A549 (cell line): Measurements from ENCODE around the gene IFI30. TPM values are rescaled to one million over a fixed set of nuclear protein-coding genes. Genes with fewer than 3 reads are reported as not detected.
A peak's percentile ranks its signal among the peaks of the same experiment; 100 is the strongest.

Experiments used
- ATAC-seq, 2 experiments: fragments of 200-7000 bp in 1 of 2; fragments of >200 bp in 1 of 2; cut with Nextera tagmentation in 1 of 2; cut with Tn5 transposase in 1 of 2; 3 replicates each; pipeline versions ENCODE4 v1.8.0 to v1.9.1; 2018 to 2020; ENCODE audit warnings: mild to moderate bottlenecking in 1 of 2, moderate library complexity in 1 of 2
- CTCF ChIA-PET: fragments of 300-600 bp; sonication (Branson Sonifier 250); formaldehyde crosslinking; extraction: SDS; loops from one replicate; lab custom pipeline; 2021; ENCODE audit warnings: antibody characterized with exemption, inconsistent platforms; lab: Yijun Ruan, JAX
- POLR2A ChIA-PET: fragments of 350-600 bp; formaldehyde crosslinking; extraction: SDS; loops from one replicate; lab custom pipeline; 2021; ENCODE audit warnings: antibody characterized with exemption, inconsistent platforms; lab: Yijun Ruan, JAX
- DNase-seq, 2 experiments: peaks; one replicate each; pipeline versions ENCODE4 v3.0.0 to v3.0.0-alpha.2; 2011 to 2016; ENCODE audit warnings: low read depth in 1 of 2, low spot score in 1 of 2
- FAIRE-seq: peaks from 2 replicates; lab custom pipeline; 2011; peaks lifted over from hg19 to GRCh38; lab: Jason Lieb, UNC
- H3K27ac ChIP-seq, 2 experiments: fragments of >200 bp; sonication (Bioruptor Twin); formaldehyde crosslinking; 3 replicates each; pipeline ENCODE4 v1.5.1; 2016 to 2017
- H3K4me1 ChIP-seq: fragments of >200 bp; sonication (Bioruptor Twin); formaldehyde crosslinking; 3 replicates; pipeline ENCODE4 v1.6.1; 2016
- H3K4me2 ChIP-seq: fragments of >200 bp; sonication (Bioruptor Twin); formaldehyde crosslinking; 3 replicates; pipeline ENCODE4 v1.6.1; 2016
- H3K4me3 ChIP-seq: fragments of >200 bp; sonication (Bioruptor Twin); formaldehyde crosslinking; 3 replicates; pipeline ENCODE4 v1.5.1; 2016
- H3K9me3 ChIP-seq: fragments of >200 bp; sonication (Bioruptor Twin); formaldehyde crosslinking; 3 replicates; pipeline ENCODE4 v1.6.1; 2016
- CBX2 ChIP-seq: fragments of 200-600 bp; sonication (generic); IDR thresholded peaks from 2 replicates; pipeline ENCODE4 v1.6.1; 2016; ENCODE audit warnings: low read depth, mild to moderate bottlenecking, borderline replicate concordance
- CEBPB ChIP-seq, 2 experiments: fragments of >200 bp in 1 of 2; sonication (Bioruptor Twin) in 1 of 2; formaldehyde crosslinking in 1 of 2; IDR thresholded peaks; 2 replicates each; pipeline ENCODE4 v1.6.1; 2012 to 2016
- EHMT2 ChIP-seq: fragments of 200-600 bp; sonication (generic); IDR thresholded peaks from 2 replicates; pipeline ENCODE4 v1.6.1; 2016; ENCODE audit warnings: antibody characterized with exemption, low read depth, mild to moderate bottlenecking, moderate library complexity
- EP300 ChIP-seq, 2 experiments: fragments of >200 bp; sonication (Bioruptor Twin); formaldehyde crosslinking; IDR thresholded peaks; 2 replicates in 1 of 2; 3 replicates in 1 of 2; pipeline ENCODE4 v1.6.1; 2016 to 2017
- FOSL2 ChIP-seq, 2 experiments: fragments of 450-650 bp in 1 of 2; fragments of >200 bp in 1 of 2; sonication (Bioruptor Twin) in 1 of 2; formaldehyde crosslinking; IDR thresholded peaks; 2 replicates each; pipeline versions ENCODE4 v1.5.0 to v1.6.1; 2016 to 2020; ENCODE audit warnings: mild to moderate bottlenecking in 1 of 2, moderate library complexity in 1 of 2
- GATA3 ChIP-seq: IDR thresholded peaks from 2 replicates; pipeline ENCODE4 v1.6.1; 2012; ENCODE audit warnings: borderline replicate concordance
- HDAC2 ChIP-seq: fragments of 200-600 bp; sonication (generic); IDR thresholded peaks from 2 replicates; pipeline ENCODE4 v1.6.1; 2016
- HOXA7 ChIP-seq: fragments of 250-450 bp; sonication (Bioruptor Pico); IDR thresholded peaks from 2 replicates; pipeline ENCODE4 v1.5.0; 2020; ENCODE audit warnings: mild to moderate bottlenecking, moderate library complexity
- JUN ChIP-seq, 2 experiments: fragments of >200 bp; sonication (Bioruptor Twin); formaldehyde crosslinking; IDR thresholded peaks; 2 replicates in 1 of 2; 3 replicates in 1 of 2; pipeline ENCODE4 v1.6.1; 2016 to 2017
- KDM1A ChIP-seq: fragments of 200-600 bp; sonication (generic); IDR thresholded peaks from 2 replicates; pipeline ENCODE4 v1.6.1; 2016; ENCODE audit warnings: low read depth, mild to moderate bottlenecking
- KDM5A ChIP-seq: fragments of 200-600 bp; sonication (generic); IDR thresholded peaks from 2 replicates; pipeline ENCODE4 v1.6.1; 2016; ENCODE audit warnings: antibody characterized with exemption, mild to moderate bottlenecking
- MAZ ChIP-seq: fragments of 150-350 bp; IDR thresholded peaks from 2 replicates; pipeline ENCODE4 v1.6.1; 2014; ENCODE audit warnings: antibody characterized with exemption, low read depth, low read length, borderline replicate concordance
- NR3C1 ChIP-seq: fragments of >200 bp; sonication (Bioruptor Twin); formaldehyde crosslinking; IDR thresholded peaks from 3 replicates; pipeline ENCODE4 v1.6.1; 2017
- POLR2A ChIP-seq: IDR thresholded peaks from 2 replicates; pipeline ENCODE4 v1.6.1; 2012; ENCODE audit warnings: mild to moderate bottlenecking, low read length
- RFX5 ChIP-seq: fragments of 450-650 bp; IDR thresholded peaks from 2 replicates; pipeline ENCODE4 v1.7.1; 2014; ENCODE audit warnings: antibody characterized with exemption, mild to moderate bottlenecking, moderate library complexity
- RNF2 ChIP-seq: fragments of 200-600 bp; sonication (generic); IDR thresholded peaks from 2 replicates; pipeline ENCODE4 v1.6.1; 2016; ENCODE audit warnings: low read depth, mild to moderate bottlenecking, antibody characterized with exemption, moderate library complexity, borderline replicate concordance
- ZC3H11A ChIP-seq: fragments of 450-650 bp; IDR thresholded peaks from 2 replicates; pipeline ENCODE4 v1.6.1; 2014; ENCODE audit warnings: antibody characterized with exemption, mild to moderate bottlenecking
- ZNF302 ChIP-seq: fragments of 250-450 bp; sonication (Bioruptor Pico); IDR thresholded peaks from 2 replicates; pipeline ENCODE4 v1.9.0; 2021; ENCODE audit warnings: inconsistent platforms, mild to moderate bottlenecking, moderate library complexity
- ZSCAN20 ChIP-seq: fragments of 250-450 bp; sonication (Bioruptor Pico); IDR thresholded peaks from 2 replicates; pipeline ENCODE4 v1.8.0; 2022; ENCODE audit warnings: mild to moderate bottlenecking, moderate library complexity
- WGBS: methylation state at CpG from one replicate; pipeline ENCODE4 v1.1.6; 2017; ENCODE audit errors: missing lambda C conversion rate; 5-methylcytosine and 5-hydroxymethylcytosine counted together
- polyA minus RNA-seq: library from RNA; depleted of rRNA, polyadenylated mRNA; stranded (reverse); fragments of >200 nt; gene quantifications from 2 replicates; pipeline ENCODE4 v1.2.3, GENCODE V29; 2011; rRNA and poly(A)+ RNA removed
- polyA plus RNA-seq, 4 experiments: library from polyadenylated mRNA; depleted of rRNA in 3 of 4; stranded (reverse); fragments of >200 nt; fragmentation: RNase III in 1 of 4; extraction: RNeasy Plus Mini Kit Qiagen cat#74134 plus additional on column Dnase treatment in 1 of 4; gene quantifications; 2 replicates in 3 of 4; 3 replicates in 1 of 4; pipeline ENCODE4 v1.2.3, GENCODE V29; 2011 to 2017
- TF ChIP-seq, protein P1 (sequence below): IDR thresholded peaks from 2 replicates; pipeline ENCODE4 v1.6.1; 2012
- TF ChIP-seq, protein P2 (sequence below): fragments of 250-450 bp; sonication (Bioruptor Pico); IDR thresholded peaks from 2 replicates; pipeline ENCODE4 v1.5.0; 2020; ENCODE audit warnings: low read depth, mild to moderate bottlenecking, moderate library complexity
- TF ChIP-seq, protein P3 (sequence below): fragments of 450-650 bp; IDR thresholded peaks from 2 replicates; pipeline ENCODE4 v1.6.1; 2014; ENCODE audit warnings: antibody characterized with exemption
- TF ChIP-seq, protein P4 (sequence below): fragments of >200 bp; sonication (Bioruptor Twin); formaldehyde crosslinking; IDR thresholded peaks from 3 replicates; pipeline ENCODE4 v1.5.1; 2016
- TF ChIP-seq, protein P5 (sequence below): IDR thresholded peaks from 2 replicates; pipeline ENCODE4 v1.6.1; 2012

Gene IFI30
- polyA plus RNA-seq (2011; rRNA removed), result 11.2 and 12.3 TPM in 2 replicates
- 18.6 and 19.4 TPM in 2 replicates for polyA plus RNA-seq (2012; cell fraction: cytosol; rRNA removed)
- 25.4 and 27.4 TPM in 2 replicates for polyA plus RNA-seq (2012; cell fraction: nucleus; rRNA removed)
- polyA plus RNA-seq (2017; fragmentation: RNase III; extraction: RNeasy Plus Mini Kit Qiagen cat#74134 plus additional on column Dnase treatment), result 13.5 to 19.8 TPM (median 16.8 TPM) in 3 replicates
- 11.9 and 12.8 TPM in 2 replicates for polyA minus RNA-seq

DNA sequence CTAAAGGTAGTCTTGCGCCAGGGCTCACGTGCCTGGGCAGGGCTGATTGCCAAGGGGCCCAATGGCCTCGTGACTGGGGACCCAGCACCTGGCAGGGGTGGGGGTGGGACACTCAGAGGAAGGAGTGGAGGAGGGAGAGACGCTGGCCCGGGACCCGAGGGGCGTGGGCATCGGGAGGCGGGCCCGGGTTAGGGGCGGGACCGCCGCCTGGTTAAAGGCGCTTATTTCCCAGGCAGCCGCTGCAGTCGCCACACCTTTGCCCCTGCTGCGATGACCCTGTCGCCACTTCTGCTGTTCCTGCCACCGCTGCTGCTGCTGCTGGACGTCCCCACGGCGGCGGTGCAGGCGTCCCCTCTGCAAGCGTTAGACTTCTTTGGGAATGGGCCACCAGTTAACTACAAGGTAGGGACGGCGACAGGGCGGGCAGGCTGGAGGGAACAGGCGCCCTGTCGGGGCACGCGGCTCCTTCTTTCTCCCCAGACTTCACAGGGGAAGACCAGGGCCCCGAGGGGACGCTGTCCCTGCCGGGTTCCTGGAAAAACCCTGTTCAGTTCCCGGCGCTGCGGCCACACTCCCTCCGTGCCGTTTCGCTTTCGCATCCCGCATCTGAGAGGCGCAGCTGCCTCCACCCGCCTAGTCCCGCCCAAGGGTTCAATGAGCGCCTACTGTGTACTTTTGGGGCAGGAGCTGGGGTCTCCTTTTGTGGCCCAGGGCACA lies at the start of gene IFI30:
IFI30 (plus strand) TSS at position 242 of the 717 bp plus-strand sequence; CDS start at position 271, 29 bp downstream.
- Histone ChIP-seq H3K4me3 (peak within 1 kb of the TSS; percentile 62), H3K4me1 (peaks cover 4% of the 10 kb centered on the region; the same call in 1 of the 3 replicates), H3K27ac (peak within 1 kb of the TSS; percentile 52 to 77), H3K4me2 (peak within 1 kb of the TSS; percentile 99), H3K9me3 (no peaks in the 10 kb centered on the region)
- 1% methylated on average over 18 of the region's 47 CpGs for WGBS
- POLR2A ChIA-PET, result no interaction called here
- TF ChIP-seq, protein P1, sequence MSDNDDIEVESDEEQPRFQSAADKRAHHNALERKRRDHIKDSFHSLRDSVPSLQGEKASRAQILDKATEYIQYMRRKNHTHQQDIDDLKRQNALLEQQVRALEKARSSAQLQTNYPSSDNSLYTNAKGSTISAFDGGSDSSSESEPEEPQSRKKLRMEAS, result peak; percentile 51
- TF ChIP-seq JUN (IDR thresholded peaks at IDR 0.05), result no peak
- no peak for TF ChIP-seq ZNF302 (CRISPR knock-in tag)
- TF ChIP-seq EHMT2, result no peak
- TF ChIP-seq HDAC2, result no peak
- TF ChIP-seq, protein P2, sequence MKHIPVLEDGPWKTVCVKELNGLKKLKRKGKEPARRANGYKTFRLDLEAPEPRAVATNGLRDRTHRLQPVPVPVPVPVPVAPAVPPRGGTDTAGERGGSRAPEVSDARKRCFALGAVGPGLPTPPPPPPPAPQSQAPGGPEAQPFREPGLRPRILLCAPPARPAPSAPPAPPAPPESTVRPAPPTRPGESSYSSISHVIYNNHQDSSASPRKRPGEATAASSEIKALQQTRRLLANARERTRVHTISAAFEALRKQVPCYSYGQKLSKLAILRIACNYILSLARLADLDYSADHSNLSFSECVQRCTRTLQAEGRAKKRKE (CRISPR knock-in tag), result no peak
- no peak for TF ChIP-seq CEBPB (IDR thresholded peaks at IDR 0.05)
- TF ChIP-seq, protein P3, sequence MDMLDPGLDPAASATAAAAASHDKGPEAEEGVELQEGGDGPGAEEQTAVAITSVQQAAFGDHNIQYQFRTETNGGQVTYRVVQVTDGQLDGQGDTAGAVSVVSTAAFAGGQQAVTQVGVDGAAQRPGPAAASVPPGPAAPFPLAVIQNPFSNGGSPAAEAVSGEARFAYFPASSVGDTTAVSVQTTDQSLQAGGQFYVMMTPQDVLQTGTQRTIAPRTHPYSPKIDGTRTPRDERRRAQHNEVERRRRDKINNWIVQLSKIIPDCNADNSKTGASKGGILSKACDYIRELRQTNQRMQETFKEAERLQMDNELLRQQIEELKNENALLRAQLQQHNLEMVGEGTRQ, result no peak
- TF ChIP-seq MAZ, result no peak
- TF ChIP-seq NR3C1, result no peak
- no peak for TF ChIP-seq ZC3H11A
- peak; percentile 73 for TF ChIP-seq POLR2A
- DNase-seq (peak; percentile 45 to 68), ATAC-seq (peak; percentile 70 to 89), FAIRE-seq (no peak)
- CTCF ChIA-PET, result interaction anchor here (1.0 to 3.9 kb wide), 3 partner anchors 8 to 18 kb away, joined by 3 to 20 read pairs (median 8); no protein-coding TSS in a partner anchor

DNA sequence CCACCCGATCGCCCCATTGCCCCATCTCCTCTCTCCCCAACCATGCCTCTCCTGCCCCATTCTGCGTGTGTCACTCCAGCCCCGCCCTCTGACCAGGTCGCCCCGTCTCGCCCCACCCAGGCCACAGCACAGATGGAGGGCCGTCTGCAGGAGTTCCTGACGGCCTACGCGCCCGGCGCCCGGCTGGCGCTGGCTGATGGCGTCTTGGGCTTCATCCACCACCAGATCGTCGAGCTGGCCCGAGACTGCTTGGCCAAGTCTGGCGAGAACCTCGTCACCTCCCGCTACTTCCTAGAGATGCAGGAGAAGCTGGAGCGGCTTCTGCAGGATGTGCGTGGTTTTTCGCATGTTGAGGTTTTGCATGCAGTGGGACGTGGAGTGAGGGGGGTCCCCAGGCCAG lies 49.8 kb upstream of the IFI30 start:
- ChIA-PET CTCF (interaction anchor here (0.9 to 1.7 kb wide), 2 partner anchors 10 to 44 kb away, joined by 4 to 8 read pairs; no protein-coding TSS in a partner anchor), POLR2A (no interaction called here)
- H3K4me1 ChIP-seq, result 0 out of 3 replicates have a peak, but pooled peaks cover 2% of the 10 kb centered on the region
- ATAC-seq, result no peak
- H3K9me3 ChIP-seq, result no peaks in the 10 kb centered on the region
- H3K4me3 ChIP-seq, result no peak overlapping the region
- H3K4me2 ChIP-seq, result no peak overlapping the region
- 87% methylated on average over 6 of the region's 26 CpGs for WGBS
- FAIRE-seq, result no peak
- no peak overlapping the region for H3K27ac ChIP-seq
- TF ChIP-seq RFX5 (no peak), EHMT2 (no peak), EP300 (IDR thresholded peaks at IDR 0.05) (no peak), RNF2 (no peak), HOXA7 (CRISPR knock-in tag) (no peak), GATA3 (no peak), JUN (IDR thresholded peaks at IDR 0.05) (no peak), FOSL2 (IDR thresholded peaks at IDR 0.05) (no peak), FOSL2 (CRISPR knock-in tag; IDR thresholded peaks at IDR 0.05) (no peak), KDM5A (no peak), NR3C1 (no peak), CEBPB (IDR thresholded peaks at IDR 0.05) (no peak), KDM1A (no peak), CBX2 (no peak), ZSCAN20 (CRISPR knock-in tag) (no peak)
- TF ChIP-seq, protein P4, sequence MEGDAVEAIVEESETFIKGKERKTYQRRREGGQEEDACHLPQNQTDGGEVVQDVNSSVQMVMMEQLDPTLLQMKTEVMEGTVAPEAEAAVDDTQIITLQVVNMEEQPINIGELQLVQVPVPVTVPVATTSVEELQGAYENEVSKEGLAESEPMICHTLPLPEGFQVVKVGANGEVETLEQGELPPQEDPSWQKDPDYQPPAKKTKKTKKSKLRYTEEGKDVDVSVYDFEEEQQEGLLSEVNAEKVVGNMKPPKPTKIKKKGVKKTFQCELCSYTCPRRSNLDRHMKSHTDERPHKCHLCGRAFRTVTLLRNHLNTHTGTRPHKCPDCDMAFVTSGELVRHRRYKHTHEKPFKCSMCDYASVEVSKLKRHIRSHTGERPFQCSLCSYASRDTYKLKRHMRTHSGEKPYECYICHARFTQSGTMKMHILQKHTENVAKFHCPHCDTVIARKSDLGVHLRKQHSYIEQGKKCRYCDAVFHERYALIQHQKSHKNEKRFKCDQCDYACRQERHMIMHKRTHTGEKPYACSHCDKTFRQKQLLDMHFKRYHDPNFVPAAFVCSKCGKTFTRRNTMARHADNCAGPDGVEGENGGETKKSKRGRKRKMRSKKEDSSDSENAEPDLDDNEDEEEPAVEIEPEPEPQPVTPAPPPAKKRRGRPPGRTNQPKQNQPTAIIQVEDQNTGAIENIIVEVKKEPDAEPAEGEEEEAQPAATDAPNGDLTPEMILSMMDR, result no peak
- TF ChIP-seq, protein P5, sequence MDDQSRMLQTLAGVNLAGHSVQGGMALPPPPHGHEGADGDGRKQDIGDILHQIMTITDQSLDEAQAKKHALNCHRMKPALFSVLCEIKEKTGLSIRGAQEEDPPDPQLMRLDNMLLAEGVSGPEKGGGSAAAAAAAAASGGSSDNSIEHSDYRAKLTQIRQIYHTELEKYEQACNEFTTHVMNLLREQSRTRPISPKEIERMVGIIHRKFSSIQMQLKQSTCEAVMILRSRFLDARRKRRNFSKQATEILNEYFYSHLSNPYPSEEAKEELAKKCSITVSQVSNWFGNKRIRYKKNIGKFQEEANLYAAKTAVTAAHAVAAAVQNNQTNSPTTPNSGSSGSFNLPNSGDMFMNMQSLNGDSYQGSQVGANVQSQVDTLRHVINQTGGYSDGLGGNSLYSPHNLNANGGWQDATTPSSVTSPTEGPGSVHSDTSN, result no peak
- no peak for DNase-seq
